Thoracic aorta (tissue), 2 donors: ENCODE data around the gene CCDC88B. TPM values are rescaled to one million over a fixed set of nuclear protein-coding genes. Genes with fewer than 3 reads are reported as not detected.

Source experiments
- ATAC-seq: fragments of 150-250 bp; one replicate; pipeline ENCODE4 v1.8.0; 2017; ENCODE audit warnings: low read depth; ENCODE audit not compliant: insufficient number of reproducible peaks, low FRiP score
- DNase-seq: peaks from one replicate; pipeline ENCODE4 v3.0.0-alpha.2; 2020; ENCODE audit warnings: low spot score
- H3K27ac ChIP-seq, 2 donors: fragments of 200-600 bp; sonication (generic); 1 replicate in 1 of 2; 2 replicates in 1 of 2; pipeline ENCODE4 v1.5.1; 2016; ENCODE audit warnings: mild to moderate bottlenecking in 2 of 2, moderate library complexity in 2 of 2
- H3K27me3 ChIP-seq: fragments of 200-600 bp; sonication (generic); replicated peaks from 2 replicates; pipeline ENCODE4 v1.6.0; 2016; ENCODE audit warnings: mild to moderate bottlenecking; ENCODE audit not compliant: insufficient read depth
- H3K36me3 ChIP-seq: fragments of 200-600 bp; sonication (generic); one replicate; pipeline ENCODE4 v1.5.1; 2016
- H3K4me1 ChIP-seq, 2 donors: fragments of 200-600 bp; sonication (generic); 1 replicate in 1 of 2; 2 replicates in 1 of 2; pipeline versions ENCODE4 v1.5.1 to v1.6.0; 2016; ENCODE audit warnings: low read depth in 2 of 2, mild to moderate bottlenecking in 1 of 2; ENCODE audit not compliant: control insufficient read depth in 1 of 2
- H3K4me3 ChIP-seq: fragments of 200-600 bp; sonication (generic); 2 replicates; pipeline ENCODE4 v1.5.1; 2016; ENCODE audit warnings: mild to moderate bottlenecking
- H3K9me3 ChIP-seq: fragments of 200-600 bp; sonication (generic); 2 replicates; pipeline ENCODE4 v1.5.1; 2016
- CTCF ChIP-seq: fragments of 200-600 bp; sonication (generic); IDR thresholded peaks from one replicate; pipeline ENCODE4 v1.5.1; 2019; ENCODE audit warnings: antibody characterized with exemption
- total RNA-seq, 2 donors: library from RNA; depleted of rRNA; stranded (reverse); fragments of >200 nt; gene quantifications; one replicate each; pipeline versions ENCODE4 v1.1.0 to v1.2.3, GENCODE V29; 2016

CCDC88B gene
- total RNA-seq, 2 donors from 2014 or later = 10.3 to 19.0 TPM

GRCh38 chr11:64357446-64357845, 17.4 kb downstream of the CCDC88B start:
- DNase-seq (no peak), ATAC-seq (no peak)
- peaks cover 18% of the 10 kb centered on the region for H3K36me3 ChIP-seq
- no peak for TF ChIP-seq CTCF
- H3K27ac ChIP-seq = peak overlapping the region; percentile 84 to 86
- H3K4me1 ChIP-seq = peaks cover 28 to 40% of the 10 kb centered on the region in 2 donors
- no peaks in the 10 kb centered on the region for H3K9me3 ChIP-seq
- H3K4me3 ChIP-seq = no peak overlapping the region
- no peaks in the 10 kb centered on the region for H3K27me3 ChIP-seq

GRCh38 chr11:64357904-64358535, 18.0 kb downstream of the CCDC88B start:
- Histone ChIP-seq H3K9me3 (no peaks in the 10 kb centered on the region), H3K27ac (peak overlapping the region; percentile 84 to 86), H3K36me3 (peaks cover 23% of the 10 kb centered on the region), H3K4me1 (peaks cover 28 to 40% of the 10 kb centered on the region in 2 donors), H3K4me3 (peak overlapping the region; percentile 98), H3K27me3 (no peaks in the 10 kb centered on the region)
- ATAC-seq (no peak), DNase-seq (no peak)
- no peak for TF ChIP-seq CTCF

GRCh38 chr11:64358536-64358906, 18.5 kb downstream of the CCDC88B start:
- Histone ChIP-seq H3K36me3 (peaks cover 25% of the 10 kb centered on the region), H3K4me1 (peaks cover 28 to 40% of the 10 kb centered on the region in 2 donors), H3K4me3 (peak overlapping the region; percentile 98), H3K27ac (peak overlapping the region; percentile 84 to 86), H3K9me3 (no peaks in the 10 kb centered on the region), H3K27me3 (no peaks in the 10 kb centered on the region)
- DNase-seq = no peak
- no peak for TF ChIP-seq CTCF
- no peak for ATAC-seq

- Histone ChIP-seq H3K36me3 (peaks cover 25% of the 10 kb centered on the region), H3K4me3 (peak within 1 kb of the TSS; percentile 98), H3K27me3 (no peaks in the 10 kb centered on the region), H3K27ac (peak within 1 kb of the TSS; percentile 84 to 86), H3K4me1 (peaks cover 28 to 40% of the 10 kb centered on the region in 2 donors), H3K9me3 (no peaks in the 10 kb centered on the region)
- TF ChIP-seq CTCF = no peak
- DNase-seq (no peak), ATAC-seq (peak; percentile 78)
Measured at GRCh38 chr11:64358907-64359711, 19.1 kb downstream of the CCDC88B start, which contains the start of gene RPS6KA4. RPS6KA4 (plus strand) TSS chr11:64359162; CDS start chr11:64359236, 74 bp downstream.

DNA sequence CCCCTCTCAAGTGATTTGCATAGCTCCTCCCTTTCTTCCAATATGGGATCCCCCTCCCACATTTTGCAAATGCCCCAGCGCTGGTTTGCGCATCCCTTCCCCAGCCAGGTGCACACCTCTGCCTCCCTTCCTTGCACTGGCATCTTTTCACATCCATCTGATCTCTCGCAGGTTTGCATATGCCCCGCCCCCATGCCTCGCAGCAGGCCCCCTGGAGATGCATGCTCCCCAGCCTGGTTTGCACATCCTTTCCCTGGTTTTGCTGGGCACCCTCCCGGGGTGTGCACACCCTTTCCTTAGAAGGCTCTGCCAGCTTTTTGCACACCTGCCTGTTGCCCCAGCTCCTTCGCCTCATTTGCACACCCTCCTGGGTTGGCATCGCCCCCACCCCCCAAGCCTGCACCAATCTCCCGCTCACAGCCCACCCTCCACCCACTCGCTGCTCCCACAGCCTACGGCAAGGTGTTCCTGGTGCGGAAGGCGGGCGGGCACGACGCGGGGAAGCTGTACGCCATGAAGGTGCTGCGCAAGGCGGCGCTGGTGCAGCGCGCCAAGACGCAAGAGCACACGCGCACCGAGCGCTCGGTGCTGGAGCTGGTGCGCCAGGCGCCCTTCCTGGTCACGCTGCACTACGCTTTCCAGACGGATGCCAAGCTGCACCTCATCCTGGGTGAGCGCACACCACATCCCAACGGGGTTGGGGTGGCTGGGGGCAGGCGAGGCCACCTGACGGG, 19.9 kb downstream of the CCDC88B start:
- Histone ChIP-seq H3K27me3 (no peaks in the 10 kb centered on the region), H3K36me3 (peaks cover 26% of the 10 kb centered on the region), H3K9me3 (no peaks in the 10 kb centered on the region), H3K27ac (peak overlapping the region in 1 of 2 donors; percentile 56), H3K4me3 (peak overlapping the region; percentile 98), H3K4me1 (peaks cover 28 to 40% of the 10 kb centered on the region in 2 donors)
- no peak for TF ChIP-seq CTCF
- no peak for DNase-seq
- ATAC-seq = no peak
